ENCODE measurements around the gene MAST2.

DNA sequence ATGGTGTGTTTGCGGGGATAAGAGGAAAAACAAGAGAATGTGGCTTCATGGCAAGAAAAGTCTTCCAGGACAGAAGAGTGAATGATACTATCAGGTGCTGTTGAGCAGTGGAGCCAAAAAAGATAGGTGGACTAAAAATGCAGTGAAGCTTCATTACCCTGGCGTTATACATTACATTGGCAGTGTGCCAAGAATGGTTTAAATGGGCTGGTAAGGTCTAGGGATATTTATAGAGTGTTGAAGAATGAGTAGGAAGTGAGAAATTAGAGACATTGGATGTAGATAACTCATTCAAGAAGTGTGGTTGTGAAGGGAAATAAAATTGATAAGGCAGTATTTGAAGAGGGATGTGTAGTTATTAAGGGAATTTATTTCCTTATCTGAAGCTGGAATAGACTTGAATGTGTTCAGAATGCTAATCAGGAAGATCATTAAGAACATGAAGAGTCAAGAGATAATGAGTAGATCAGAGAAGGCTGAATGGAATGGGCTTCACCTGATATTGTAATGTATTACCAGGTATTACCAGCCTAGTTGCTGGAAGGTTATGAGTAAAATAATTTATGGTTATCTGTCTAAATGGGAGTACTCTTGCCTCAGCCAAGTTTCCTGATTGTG lies 72.7 kb downstream of the MAST2 start:
- TF ChIP-seq, protein P1, sequence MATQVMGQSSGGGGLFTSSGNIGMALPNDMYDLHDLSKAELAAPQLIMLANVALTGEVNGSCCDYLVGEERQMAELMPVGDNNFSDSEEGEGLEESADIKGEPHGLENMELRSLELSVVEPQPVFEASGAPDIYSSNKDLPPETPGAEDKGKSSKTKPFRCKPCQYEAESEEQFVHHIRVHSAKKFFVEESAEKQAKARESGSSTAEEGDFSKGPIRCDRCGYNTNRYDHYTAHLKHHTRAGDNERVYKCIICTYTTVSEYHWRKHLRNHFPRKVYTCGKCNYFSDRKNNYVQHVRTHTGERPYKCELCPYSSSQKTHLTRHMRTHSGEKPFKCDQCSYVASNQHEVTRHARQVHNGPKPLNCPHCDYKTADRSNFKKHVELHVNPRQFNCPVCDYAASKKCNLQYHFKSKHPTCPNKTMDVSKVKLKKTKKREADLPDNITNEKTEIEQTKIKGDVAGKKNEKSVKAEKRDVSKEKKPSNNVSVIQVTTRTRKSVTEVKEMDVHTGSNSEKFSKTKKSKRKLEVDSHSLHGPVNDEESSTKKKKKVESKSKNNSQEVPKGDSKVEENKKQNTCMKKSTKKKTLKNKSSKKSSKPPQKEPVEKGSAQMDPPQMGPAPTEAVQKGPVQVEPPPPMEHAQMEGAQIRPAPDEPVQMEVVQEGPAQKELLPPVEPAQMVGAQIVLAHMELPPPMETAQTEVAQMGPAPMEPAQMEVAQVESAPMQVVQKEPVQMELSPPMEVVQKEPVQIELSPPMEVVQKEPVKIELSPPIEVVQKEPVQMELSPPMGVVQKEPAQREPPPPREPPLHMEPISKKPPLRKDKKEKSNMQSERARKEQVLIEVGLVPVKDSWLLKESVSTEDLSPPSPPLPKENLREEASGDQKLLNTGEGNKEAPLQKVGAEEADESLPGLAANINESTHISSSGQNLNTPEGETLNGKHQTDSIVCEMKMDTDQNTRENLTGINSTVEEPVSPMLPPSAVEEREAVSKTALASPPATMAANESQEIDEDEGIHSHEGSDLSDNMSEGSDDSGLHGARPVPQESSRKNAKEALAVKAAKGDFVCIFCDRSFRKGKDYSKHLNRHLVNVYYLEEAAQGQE (IDR thresholded peaks at IDR 0.05; ENCODE audit: borderline replicate concordance), result no peak
- TF ChIP-seq, protein P1 (CRISPR knock-in tag; IDR thresholded peaks at IDR 0.05; ENCODE audit: low read depth), result no peak
- TF ChIP-seq YY1 (IDR thresholded peaks at IDR 0.05; ENCODE audit: borderline replicate concordance in 1 of 3, control insufficient read depth in 1 of 3, extremely low read depth in 1 of 3, insufficient read depth in 3 of 3, insufficient read length in 1 of 3, insufficient replicate concordance in 2 of 3, low read depth in 1 of 3, low read length in 2 of 3) (no peak), SIN3A (IDR thresholded peaks at IDR 0.05; ENCODE audit: borderline replicate concordance in 2 of 2, control insufficient read depth in 1 of 2, low read depth in 2 of 2, low read length in 2 of 2) (no peak), POLR2AphosphoS5 (IDR thresholded peaks at IDR 0.05; ENCODE audit: control insufficient read depth, insufficient read depth, low read depth, low read length) (no peak), SMC3 (conservative IDR thresholded peaks at IDR 0.05; ENCODE audit: insufficient read depth, low read depth, low read length) (no peak)
- TF ChIP-seq, protein P2, sequence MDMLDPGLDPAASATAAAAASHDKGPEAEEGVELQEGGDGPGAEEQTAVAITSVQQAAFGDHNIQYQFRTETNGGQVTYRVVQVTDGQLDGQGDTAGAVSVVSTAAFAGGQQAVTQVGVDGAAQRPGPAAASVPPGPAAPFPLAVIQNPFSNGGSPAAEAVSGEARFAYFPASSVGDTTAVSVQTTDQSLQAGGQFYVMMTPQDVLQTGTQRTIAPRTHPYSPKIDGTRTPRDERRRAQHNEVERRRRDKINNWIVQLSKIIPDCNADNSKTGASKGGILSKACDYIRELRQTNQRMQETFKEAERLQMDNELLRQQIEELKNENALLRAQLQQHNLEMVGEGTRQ (CRISPR knock-in tag; IDR thresholded peaks at IDR 0.05), result no peak
- TF ChIP-seq, protein P3, sequence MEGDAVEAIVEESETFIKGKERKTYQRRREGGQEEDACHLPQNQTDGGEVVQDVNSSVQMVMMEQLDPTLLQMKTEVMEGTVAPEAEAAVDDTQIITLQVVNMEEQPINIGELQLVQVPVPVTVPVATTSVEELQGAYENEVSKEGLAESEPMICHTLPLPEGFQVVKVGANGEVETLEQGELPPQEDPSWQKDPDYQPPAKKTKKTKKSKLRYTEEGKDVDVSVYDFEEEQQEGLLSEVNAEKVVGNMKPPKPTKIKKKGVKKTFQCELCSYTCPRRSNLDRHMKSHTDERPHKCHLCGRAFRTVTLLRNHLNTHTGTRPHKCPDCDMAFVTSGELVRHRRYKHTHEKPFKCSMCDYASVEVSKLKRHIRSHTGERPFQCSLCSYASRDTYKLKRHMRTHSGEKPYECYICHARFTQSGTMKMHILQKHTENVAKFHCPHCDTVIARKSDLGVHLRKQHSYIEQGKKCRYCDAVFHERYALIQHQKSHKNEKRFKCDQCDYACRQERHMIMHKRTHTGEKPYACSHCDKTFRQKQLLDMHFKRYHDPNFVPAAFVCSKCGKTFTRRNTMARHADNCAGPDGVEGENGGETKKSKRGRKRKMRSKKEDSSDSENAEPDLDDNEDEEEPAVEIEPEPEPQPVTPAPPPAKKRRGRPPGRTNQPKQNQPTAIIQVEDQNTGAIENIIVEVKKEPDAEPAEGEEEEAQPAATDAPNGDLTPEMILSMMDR (IDR thresholded peaks at IDR 0.05 in 2 of 3, conservative IDR thresholded peaks at IDR 0.05 in 1 of 3; ENCODE audit: insufficient read depth in 2 of 3, low read depth in 1 of 3, low read length in 3 of 3), result no peak
- TF ChIP-seq, protein P4, sequence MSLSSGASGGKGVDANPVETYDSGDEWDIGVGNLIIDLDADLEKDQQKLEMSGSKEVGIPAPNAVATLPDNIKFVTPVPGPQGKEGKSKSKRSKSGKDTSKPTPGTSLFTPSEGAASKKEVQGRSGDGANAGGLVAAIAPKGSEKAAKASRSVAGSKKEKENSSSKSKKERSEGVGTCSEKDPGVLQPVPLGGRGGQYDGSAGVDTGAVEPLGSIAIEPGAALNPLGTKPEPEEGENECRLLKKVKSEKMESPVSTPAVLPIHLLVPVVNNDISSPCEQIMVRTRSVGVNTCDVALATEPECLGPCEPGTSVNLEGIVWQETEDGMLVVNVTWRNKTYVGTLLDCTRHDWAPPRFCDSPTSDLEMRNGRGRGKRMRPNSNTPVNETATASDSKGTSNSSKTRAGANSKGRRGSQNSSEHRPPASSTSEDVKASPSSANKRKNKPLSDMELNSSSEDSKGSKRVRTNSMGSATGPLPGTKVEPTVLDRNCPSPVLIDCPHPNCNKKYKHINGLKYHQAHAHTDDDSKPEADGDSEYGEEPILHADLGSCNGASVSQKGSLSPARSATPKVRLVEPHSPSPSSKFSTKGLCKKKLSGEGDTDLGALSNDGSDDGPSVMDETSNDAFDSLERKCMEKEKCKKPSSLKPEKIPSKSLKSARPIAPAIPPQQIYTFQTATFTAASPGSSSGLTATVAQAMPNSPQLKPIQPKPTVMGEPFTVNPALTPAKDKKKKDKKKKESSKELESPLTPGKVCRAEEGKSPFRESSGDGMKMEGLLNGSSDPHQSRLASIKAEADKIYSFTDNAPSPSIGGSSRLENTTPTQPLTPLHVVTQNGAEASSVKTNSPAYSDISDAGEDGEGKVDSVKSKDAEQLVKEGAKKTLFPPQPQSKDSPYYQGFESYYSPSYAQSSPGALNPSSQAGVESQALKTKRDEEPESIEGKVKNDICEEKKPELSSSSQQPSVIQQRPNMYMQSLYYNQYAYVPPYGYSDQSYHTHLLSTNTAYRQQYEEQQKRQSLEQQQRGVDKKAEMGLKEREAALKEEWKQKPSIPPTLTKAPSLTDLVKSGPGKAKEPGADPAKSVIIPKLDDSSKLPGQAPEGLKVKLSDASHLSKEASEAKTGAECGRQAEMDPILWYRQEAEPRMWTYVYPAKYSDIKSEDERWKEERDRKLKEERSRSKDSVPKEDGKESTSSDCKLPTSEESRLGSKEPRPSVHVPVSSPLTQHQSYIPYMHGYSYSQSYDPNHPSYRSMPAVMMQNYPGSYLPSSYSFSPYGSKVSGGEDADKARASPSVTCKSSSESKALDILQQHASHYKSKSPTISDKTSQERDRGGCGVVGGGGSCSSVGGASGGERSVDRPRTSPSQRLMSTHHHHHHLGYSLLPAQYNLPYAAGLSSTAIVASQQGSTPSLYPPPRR (CRISPR knock-in tag; IDR thresholded peaks at IDR 0.05; ENCODE audit: borderline replicate concordance), result no peak
- TF ChIP-seq, protein P5, sequence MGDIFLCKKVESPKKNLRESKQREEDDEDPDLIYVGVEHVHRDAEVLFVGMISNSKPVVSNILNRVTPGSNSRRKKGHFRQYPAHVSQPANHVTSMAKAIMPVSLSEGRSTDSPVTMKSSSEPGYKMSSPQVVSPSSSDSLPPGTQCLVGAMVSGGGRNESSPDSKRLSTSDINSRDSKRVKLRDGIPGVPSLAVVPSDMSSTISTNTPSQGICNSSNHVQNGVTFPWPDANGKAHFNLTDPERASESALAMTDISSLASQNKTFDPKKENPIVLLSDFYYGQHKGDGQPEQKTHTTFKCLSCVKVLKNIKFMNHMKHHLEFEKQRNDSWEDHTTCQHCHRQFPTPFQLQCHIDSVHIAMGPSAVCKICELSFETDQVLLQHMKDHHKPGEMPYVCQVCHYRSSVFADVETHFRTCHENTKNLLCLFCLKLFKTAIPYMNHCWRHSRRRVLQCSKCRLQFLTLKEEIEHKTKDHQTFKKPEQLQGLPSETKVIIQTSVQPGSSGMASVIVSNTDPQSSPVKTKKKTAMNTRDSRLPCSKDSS (IDR thresholded peaks at IDR 0.05; ENCODE audit: low read depth, partially characterized antibody), result no peak
